Transverse colon (tissue), 4 donors: Measurements from ENCODE around the gene PHF21A. TPM values are rescaled to one million over a fixed set of nuclear protein-coding genes. Genes with fewer than 3 reads are reported as not detected.

ENCODE experiments used
- DNase-seq: peaks from one replicate; pipeline ENCODE4 v3.0.0-alpha.2; 2019
- H3K27ac ChIP-seq, 4 donors: fragments of 200-600 bp; sonication (generic); 2 replicates each; pipeline ENCODE4 v1.5.1; 2016 to 2018; ENCODE audit warnings: inconsistent platforms in 4 of 4
- H3K27me3 ChIP-seq: fragments of 200-600 bp; sonication (generic); 2 replicates; pipeline ENCODE4 v1.5.1; 2017; ENCODE audit warnings: inconsistent platforms
- H3K36me3 ChIP-seq, 4 donors: fragments of 200-600 bp; sonication (generic); 2 replicates each; pipeline ENCODE4 v1.5.1; 2017 to 2019; ENCODE audit warnings: inconsistent platforms in 4 of 4
- H3K4me1 ChIP-seq, 4 donors: fragments of 200-600 bp; sonication (generic); 2 replicates each; pipeline ENCODE4 v1.5.1; 2017 to 2020; ENCODE audit warnings: inconsistent platforms in 4 of 4
- H3K4me3 ChIP-seq, 4 donors: fragments of 200-600 bp; sonication (generic); 1 replicate in 1 of 4; 2 replicates in 3 of 4; pipeline versions ENCODE4 v1.5.1 to v1.6.1; 2017 to 2019; ENCODE audit warnings: inconsistent platforms in 4 of 4
- H3K9me3 ChIP-seq, 2 donors: fragments of 200-600 bp; sonication (generic); 2 replicates each; pipeline ENCODE4 v1.5.1; 2017 to 2019; ENCODE audit warnings: inconsistent platforms in 2 of 2
- EP300 ChIP-seq: sonication (generic); formaldehyde crosslinking; IDR thresholded peaks from one replicate; pipeline ENCODE4 v1.6.1; 2017; ENCODE audit warnings: antibody characterized with exemption, low read depth
- POLR2A ChIP-seq: fragments of 450-650 bp; IDR thresholded peaks from one replicate; pipeline ENCODE4 v1.6.1; 2016; ENCODE audit warnings: antibody characterized with exemption, mild to moderate bottlenecking, moderate library complexity
- POLR2AphosphoS5 ChIP-seq, 3 donors: sonication (generic); formaldehyde crosslinking; IDR thresholded peaks; one replicate each; pipeline ENCODE4 v1.6.1; 2016; ENCODE audit warnings: antibody characterized with exemption in 3 of 3
- WGBS, 2 donors: methylation state at CpG; one replicate each; pipeline ENCODE4 v1.1.5; 2018; ENCODE audit warnings: low coverage in 1 of 2; 5-methylcytosine and 5-hydroxymethylcytosine counted together
- in situ Hi-C, 4 donors: fragments of 200-750 bp; cut with MboI; loops; one replicate each; pipeline versions ENCODE4 v1.15.0 to v1.15.1; 2017; ENCODE audit warnings: low sequenced_read_pairs in 3 of 4, low pct_ligation_motif_present in 1 of 4, low pct_unique_long_range_greater_than_20kb in 1 of 4
- intact Hi-C: fragments of 100-400 bp; cut with DNase I; formaldehyde crosslinking; loops from one replicate; pipeline ENCODE4 v1.15.1; 2023; ENCODE audit warnings: low total_unique reads
- total RNA-seq, 4 donors: library from RNA; depleted of rRNA; stranded (reverse); fragments of >200 nt; gene quantifications; one replicate each; pipeline ENCODE4 v1.1.0, GENCODE V29; 2016
- TF ChIP-seq, protein P1 (sequence below), 5 experiments: fragments of 200-600 bp in 3 of 5; fragments of 450-650 bp in 2 of 5; sonication (generic) in 3 of 5; IDR thresholded peaks; 1 replicate in 2 of 5; 2 replicates in 3 of 5; pipeline ENCODE4 v1.5.1; 2016 to 2017; ENCODE audit warnings: antibody characterized with exemption in 5 of 5, inconsistent platforms in 3 of 5, mild to moderate bottlenecking in 2 of 5, moderate library complexity in 1 of 5

Gene PHF21A
- total RNA-seq, 4 donors from 2014 or later, result 18.6 to 57.2 (median 40.2) TPM

DNA sequence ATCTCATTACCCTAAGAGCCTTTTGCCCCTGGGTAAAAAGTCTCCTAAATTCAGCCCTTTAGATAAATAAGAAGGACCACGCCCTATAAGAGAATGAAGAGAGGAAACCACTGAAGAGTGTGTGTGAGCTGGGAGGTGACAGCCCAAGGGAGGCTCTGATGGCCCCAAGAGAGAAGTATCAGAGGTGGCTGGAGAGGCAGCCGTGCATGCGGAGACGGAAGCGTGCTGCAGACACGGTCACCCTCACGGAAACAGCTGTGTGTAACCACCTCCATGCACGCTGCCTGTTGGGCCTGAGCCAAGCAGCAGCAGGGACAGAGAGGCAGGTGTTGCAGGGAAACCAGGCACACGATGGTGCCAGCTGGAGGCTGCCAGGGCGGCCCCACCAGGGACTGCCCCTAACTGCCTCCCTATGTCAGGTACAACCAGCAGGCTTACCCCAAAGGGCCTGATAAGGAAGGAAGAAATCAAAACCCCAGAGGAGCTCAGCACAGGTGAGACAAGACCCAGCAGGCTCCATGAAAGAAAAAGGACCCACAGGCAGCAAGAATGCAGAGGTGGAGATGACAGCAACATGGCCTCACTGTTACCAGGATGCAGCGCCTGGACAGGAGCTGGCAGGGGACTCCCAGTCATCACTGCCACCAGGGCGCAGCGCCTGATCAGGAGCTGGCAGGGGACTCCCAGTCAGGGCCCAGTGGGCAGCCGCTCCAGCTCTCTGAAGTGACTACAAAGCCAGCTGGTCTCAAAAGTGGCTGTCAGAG is 191.0 kb downstream of the PHF21A start:
- Histone ChIP-seq H3K27ac (peak overlapping the region in 1 of 4 donors; percentile 4), H3K36me3 (peaks cover 0 to 17% (median 8%) of the 10 kb centered on the region in 4 donors), H3K9me3 (no peaks in the 10 kb centered on the region), H3K4me1 (peaks cover 7 to 14% (median 11%) of the 10 kb centered on the region in 4 donors), H3K4me3 (no peak overlapping the region), H3K27me3 (no peaks in the 10 kb centered on the region)
- TF ChIP-seq EP300 (no peak), POLR2A (no peak), POLR2AphosphoS5 (IDR thresholded peaks at IDR 0.05) (peak; percentile 23 to 44 (median 33))
- TF ChIP-seq, protein P1, sequence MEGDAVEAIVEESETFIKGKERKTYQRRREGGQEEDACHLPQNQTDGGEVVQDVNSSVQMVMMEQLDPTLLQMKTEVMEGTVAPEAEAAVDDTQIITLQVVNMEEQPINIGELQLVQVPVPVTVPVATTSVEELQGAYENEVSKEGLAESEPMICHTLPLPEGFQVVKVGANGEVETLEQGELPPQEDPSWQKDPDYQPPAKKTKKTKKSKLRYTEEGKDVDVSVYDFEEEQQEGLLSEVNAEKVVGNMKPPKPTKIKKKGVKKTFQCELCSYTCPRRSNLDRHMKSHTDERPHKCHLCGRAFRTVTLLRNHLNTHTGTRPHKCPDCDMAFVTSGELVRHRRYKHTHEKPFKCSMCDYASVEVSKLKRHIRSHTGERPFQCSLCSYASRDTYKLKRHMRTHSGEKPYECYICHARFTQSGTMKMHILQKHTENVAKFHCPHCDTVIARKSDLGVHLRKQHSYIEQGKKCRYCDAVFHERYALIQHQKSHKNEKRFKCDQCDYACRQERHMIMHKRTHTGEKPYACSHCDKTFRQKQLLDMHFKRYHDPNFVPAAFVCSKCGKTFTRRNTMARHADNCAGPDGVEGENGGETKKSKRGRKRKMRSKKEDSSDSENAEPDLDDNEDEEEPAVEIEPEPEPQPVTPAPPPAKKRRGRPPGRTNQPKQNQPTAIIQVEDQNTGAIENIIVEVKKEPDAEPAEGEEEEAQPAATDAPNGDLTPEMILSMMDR (IDR thresholded peaks at IDR 0.05), result no peak
- in situ Hi-C loops, result no loop called here
- DNase-seq, result peak; percentile 78
- intact Hi-C loops, result no loop called here
- WGBS, 2 donors, result 41 to 47% methylated on average over 2 to 14 of the region's 14 CpGs

DNA sequence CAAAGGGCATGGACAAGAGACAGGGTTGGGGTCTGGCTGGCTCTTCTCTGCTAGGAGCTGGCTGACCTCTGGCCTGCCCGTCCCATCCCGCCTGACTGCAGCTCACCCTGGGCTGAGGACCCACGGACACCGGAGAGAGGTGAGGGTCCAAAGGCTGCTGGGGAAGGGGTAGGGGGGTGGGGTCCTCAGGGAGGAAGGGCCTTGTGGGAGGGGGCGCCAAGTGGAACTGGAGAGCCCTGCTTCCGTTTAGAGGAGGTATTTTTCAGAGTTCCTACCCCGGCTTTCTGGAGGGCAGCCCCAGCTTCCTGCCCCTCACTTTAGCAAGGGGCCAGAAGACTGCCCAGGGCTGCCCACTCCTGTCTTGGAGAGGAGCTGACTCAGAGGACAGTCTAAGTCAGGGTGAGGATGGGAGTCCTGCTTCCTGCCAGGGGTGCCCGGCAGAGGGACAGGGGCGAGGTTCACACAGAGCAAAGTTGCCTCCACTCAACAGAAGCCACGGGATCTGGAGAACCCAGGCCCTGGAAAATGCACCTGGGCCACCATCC is 191.7 kb downstream of the PHF21A start:
- TF ChIP-seq, protein P1 (IDR thresholded peaks at IDR 0.05), result no peak
- TF ChIP-seq EP300, result no peak
- no peak for TF ChIP-seq POLR2A
- no peak for TF ChIP-seq POLR2AphosphoS5 (IDR thresholded peaks at IDR 0.05)
- H3K9me3 ChIP-seq, result no peaks in the 10 kb centered on the region
- H3K36me3 ChIP-seq, result peaks cover 0 to 11% (median 5%) of the 10 kb centered on the region in 4 donors
- intact Hi-C loops, result no loop called here
- peaks cover 2% of the 10 kb centered on the region for H3K27me3 ChIP-seq
- in situ Hi-C loops, result no loop called here
- H3K27ac ChIP-seq, result peak overlapping the region in 1 of 4 donors; percentile 4
- peaks cover 7 to 14% (median 11%) of the 10 kb centered on the region in 4 donors for H3K4me1 ChIP-seq
- WGBS, 2 donors, result 56 to 73% methylated on average over 3 to 10 of the region's 10 CpGs
- H3K4me3 ChIP-seq, result no peak overlapping the region
- DNase-seq, result no peak

GRCh38 chr11:45928535-45929215 is 192.6 kb downstream of the PHF21A start:
- no peak overlapping the region for H3K27ac ChIP-seq
- TF ChIP-seq POLR2AphosphoS5 (IDR thresholded peaks at IDR 0.05) (no peak), EP300 (no peak), POLR2A (no peak)
- TF ChIP-seq, protein P1 (IDR thresholded peaks at IDR 0.05), result no peak
- H3K4me1 ChIP-seq, result peaks cover 7 to 14% (median 11%) of the 10 kb centered on the region in 4 donors
- intact Hi-C loops, result no loop called here
- no peak overlapping the region for H3K4me3 ChIP-seq
- in situ Hi-C loops, result no loop called here
- H3K27me3 ChIP-seq, result peaks cover 9% of the 10 kb centered on the region
- WGBS, 2 donors, result 86% methylated on average over 13 of the region's 13 CpGs; no CpG with 5 or more reads in 1 of the 2 donors
- H3K36me3 ChIP-seq, result peaks cover 0 to 2% (median under 1%) of the 10 kb centered on the region in 4 donors
- H3K9me3 ChIP-seq, result no peaks in the 10 kb centered on the region
- peak; percentile 6 for DNase-seq

DNA sequence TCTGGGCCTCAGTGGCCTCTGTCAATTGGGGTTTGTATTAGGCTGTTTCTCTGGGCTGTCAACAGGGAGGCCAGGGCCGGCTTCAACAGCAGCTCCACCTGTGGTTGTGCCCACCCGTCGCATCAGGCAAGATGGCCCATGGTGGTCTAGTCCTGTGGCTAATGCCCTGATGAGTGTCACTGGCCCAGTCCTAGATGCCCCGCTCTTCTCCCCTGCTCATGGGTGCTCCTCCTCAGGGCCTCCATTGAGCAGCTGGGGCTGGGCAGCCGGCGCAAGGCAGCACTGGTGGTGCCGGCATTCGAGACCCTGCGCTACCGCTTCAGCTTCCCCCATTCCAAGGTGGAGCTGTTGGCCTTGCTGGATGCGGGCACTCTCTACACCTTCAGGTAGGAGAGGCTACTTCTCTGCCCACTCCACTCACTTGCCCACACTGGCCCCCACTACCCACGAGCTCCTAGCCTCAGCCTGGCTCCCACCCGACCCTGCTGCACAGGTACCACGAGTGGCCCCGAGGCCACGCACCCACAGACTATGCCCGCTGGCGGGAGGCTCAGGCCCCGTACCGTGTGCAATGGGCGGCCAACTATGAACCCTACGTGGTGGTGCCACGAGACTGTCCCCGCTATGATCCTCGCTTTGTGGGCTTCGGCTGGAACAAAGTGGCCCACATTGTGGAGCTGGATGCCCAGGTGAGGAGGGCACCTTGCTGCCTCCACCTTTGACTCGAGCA is 193.4 kb downstream of the PHF21A start:
- 92% methylated on average over 27 of the region's 27 CpGs; no CpG with 5 or more reads in 1 of the 2 donors for WGBS, 2 donors
- Histone ChIP-seq H3K9me3 (no peaks in the 10 kb centered on the region), H3K4me3 (no peak overlapping the region), H3K4me1 (peaks cover 7 to 19% (median 16%) of the 10 kb centered on the region in 4 donors), H3K27me3 (peaks cover 16% of the 10 kb centered on the region), H3K27ac (no peak overlapping the region), H3K36me3 (no peaks in the 10 kb centered on the region)
- TF ChIP-seq, protein P1 (IDR thresholded peaks at IDR 0.05), result no peak
- TF ChIP-seq EP300 (no peak), POLR2AphosphoS5 (IDR thresholded peaks at IDR 0.05) (no peak), POLR2A (no peak)
- no peak for DNase-seq
- intact Hi-C loops (no loop called here), in situ Hi-C loops (no loop called here)
